Liver (tissue), 9 donors: Measurements from ENCODE around the gene HSFX3. TPM values are rescaled to one million over a fixed set of nuclear protein-coding genes. Genes with fewer than 3 reads are reported as not detected.

Experiments
- DNase-seq: peaks from one replicate; pipeline ENCODE4 v3.0.0-alpha.2; 2017; ENCODE audit warnings: low spot score
- H3K27ac ChIP-seq, 2 donors: one replicate each; pipeline ENCODE4 v1.7.0; 2013; ENCODE audit warnings: inconsistent platforms in 2 of 2, low read length in 2 of 2, control low read depth in 1 of 2, low read depth in 1 of 2, mild to moderate bottlenecking in 1 of 2
- H3K27me3 ChIP-seq, 4 donors: one replicate each; pipeline versions ENCODE4 v1.6.1 to v1.7.0; 2013; ENCODE audit warnings: low read length in 3 of 4, inconsistent platforms in 1 of 4, mild to moderate bottlenecking in 1 of 4, moderate library complexity in 1 of 4; ENCODE audit not compliant: control insufficient read depth in 4 of 4, insufficient read depth in 4 of 4
- H3K36me3 ChIP-seq, 4 donors: one replicate each; pipeline versions ENCODE4 v1.6.1 to v1.7.0; 2013; ENCODE audit warnings: low read length in 3 of 4, mild to moderate bottlenecking in 3 of 4, low read depth in 1 of 4, moderate library complexity in 1 of 4; ENCODE audit not compliant: control insufficient read depth in 4 of 4, insufficient read depth in 3 of 4
- H3K4me1 ChIP-seq, 4 donors: one replicate each; pipeline versions ENCODE4 v1.6.1 to v1.7.0; 2013; ENCODE audit warnings: low read length in 3 of 4, mild to moderate bottlenecking in 3 of 4, moderate library complexity in 1 of 4; ENCODE audit not compliant: control insufficient read depth in 4 of 4, insufficient read depth in 4 of 4
- H3K4me3 ChIP-seq, 3 donors: one replicate each; pipeline versions ENCODE4 v1.6.1 to v1.7.0; 2013; ENCODE audit warnings: low read length in 3 of 3, control low read depth in 1 of 3, low read depth in 1 of 3, mild to moderate bottlenecking in 1 of 3
- H3K9ac ChIP-seq, 2 donors: one replicate each; pipeline ENCODE4 v1.7.0; 2013; ENCODE audit warnings: low read length in 2 of 2, mild to moderate bottlenecking in 2 of 2, moderate library complexity in 2 of 2, control low read depth in 1 of 2, low read depth in 1 of 2
- H3K9me3 ChIP-seq, 4 donors: one replicate each; pipeline versions ENCODE4 v1.6.1 to v1.7.0; 2013; ENCODE audit warnings: low read length in 3 of 4; ENCODE audit not compliant: control insufficient read depth in 4 of 4
- EGR1 ChIP-seq, 2 donors: IDR thresholded peaks; 2 replicates each; pipeline ENCODE4 v1.6.1; 2016 to 2018; ENCODE audit warnings: antibody characterized with exemption in 2 of 2, low read depth in 2 of 2
- FOXA1 ChIP-seq: IDR thresholded peaks from 2 replicates; pipeline ENCODE4 v1.6.1; 2016; ENCODE audit warnings: antibody characterized with exemption
- FOXA2 ChIP-seq: IDR thresholded peaks from 2 replicates; pipeline ENCODE4 v1.6.1; 2016; ENCODE audit warnings: antibody characterized with exemption
- GABPA ChIP-seq, 2 donors: IDR thresholded peaks in 1 of 2; conservative IDR thresholded peaks in 1 of 2; 2 replicates each; pipeline ENCODE4 v1.6.1; 2016; ENCODE audit warnings: antibody characterized with exemption in 2 of 2, mild to moderate bottlenecking in 1 of 2, moderate library complexity in 1 of 2
- HNF4A ChIP-seq, 2 donors: conservative IDR thresholded peaks; 2 replicates each; pipeline ENCODE4 v1.6.1; 2016; ENCODE audit warnings: antibody characterized with exemption in 2 of 2, mild to moderate bottlenecking in 2 of 2
- RXRA ChIP-seq, 2 donors: IDR thresholded peaks; 2 replicates each; pipeline ENCODE4 v1.6.1; 2017 to 2018; ENCODE audit warnings: antibody characterized with exemption in 2 of 2, mild to moderate bottlenecking in 1 of 2
- SP1 ChIP-seq: IDR thresholded peaks from 2 replicates; pipeline ENCODE4 v1.6.1; 2018; ENCODE audit warnings: antibody characterized with exemption, mild to moderate bottlenecking
- YY1 ChIP-seq: IDR thresholded peaks from 2 replicates; pipeline ENCODE4 v1.6.1; 2016; ENCODE audit warnings: antibody characterized with exemption, mild to moderate bottlenecking
- WGBS: extraction: QIAGEN DNeasy Blood & Tissue Kit; methylation state at CpG from one replicate; pipeline ENCODE4 v1.1.7; 2013; 5-methylcytosine and 5-hydroxymethylcytosine counted together
- polyA plus RNA-seq, 2 donors: library from polyadenylated mRNA; stranded (reverse) in 1 of 2; unstranded in 1 of 2; fragments of 200-250 nt in 1 of 2; fragments of >200 nt in 1 of 2; fragmentation: Nextera tagmentation in 1 of 2; extraction: Ambion mirVana in 1 of 2; gene quantifications; one replicate each; pipeline versions ENCODE4 v1.2.1 to v1.2.3, GENCODE V29; 2013 to 2015
- total RNA-seq, 2 donors: library from RNA; depleted of rRNA; stranded (reverse); fragments of >200 nt; gene quantifications; one replicate each; pipeline ENCODE4 v1.2.3, GENCODE V29; 2014
- TF ChIP-seq, protein P1 (sequence below): IDR thresholded peaks from 2 replicates; pipeline ENCODE4 v1.6.1; 2016; ENCODE audit warnings: antibody characterized with exemption
- TF ChIP-seq, protein P2 (sequence below): IDR thresholded peaks from 2 replicates; pipeline ENCODE4 v1.6.1; 2016; ENCODE audit warnings: antibody characterized with exemption, mild to moderate bottlenecking
- TF ChIP-seq, protein P3 (sequence below): fragments of 150-350 bp; IDR thresholded peaks from 2 replicates; pipeline ENCODE4 v1.5.1; 2017; ENCODE audit warnings: improper control_type of control experiment, low read depth, low read length; ENCODE audit not compliant: missing input control
- donor health status: healthy.
- donor health status: healthy.
- donor health status: healthy.
- donor health status: healthy.
- donor health status: healthy.

The HSFX3 gene
- total and polyA plus RNA-seq, 4 donors = not detected

DNA sequence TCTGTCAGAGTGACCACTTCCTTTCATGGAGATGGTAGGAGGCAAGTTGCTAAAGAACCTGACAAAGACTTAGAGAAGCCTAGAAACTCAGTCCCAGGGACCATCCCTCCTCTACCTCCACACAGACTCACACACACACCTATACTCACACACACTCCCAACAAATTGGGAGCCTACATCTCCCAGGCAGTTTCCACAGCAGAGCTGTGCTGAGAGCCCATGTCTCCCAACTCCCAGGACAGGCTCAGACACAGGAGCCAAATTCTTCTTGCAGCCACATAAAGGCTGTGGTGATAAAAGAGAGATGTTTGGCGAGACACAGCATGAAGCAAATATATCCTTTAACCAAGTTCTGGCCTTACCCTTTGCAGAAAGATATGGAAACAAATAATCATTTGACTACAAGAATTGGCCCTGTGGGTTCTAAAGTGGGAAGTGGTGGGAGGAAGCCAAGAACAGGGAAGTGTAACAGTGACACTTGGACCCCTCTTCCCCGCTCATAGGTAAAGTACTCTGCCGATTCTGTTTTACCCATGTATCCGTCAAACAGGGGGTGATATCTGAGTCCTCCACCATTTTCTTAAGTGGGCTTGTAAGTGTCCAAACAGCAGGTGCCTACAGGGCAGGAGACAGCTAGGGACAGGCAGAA, 33.6 kb downstream of the HSFX3 start:
- no peaks in the 10 kb centered on the region for H3K27me3 ChIP-seq
- H3K9me3 ChIP-seq = no peaks in the 10 kb centered on the region
- no peak for DNase-seq
- H3K4me3 ChIP-seq = no peak overlapping the region
- no peak overlapping the region for H3K27ac ChIP-seq
- no peaks in the 10 kb centered on the region for H3K4me1 ChIP-seq
- H3K9ac ChIP-seq = no peak overlapping the region
- no peaks in the 10 kb centered on the region for H3K36me3 ChIP-seq
- 59% methylated on average over 4 of the region's 4 CpGs for WGBS
- TF ChIP-seq EGR1 (IDR thresholded peaks at IDR 0.05; ENCODE audit: low read depth in 2 of 2) (no peak), GABPA (IDR thresholded peaks at IDR 0.05 in 1 of 2, conservative IDR thresholded peaks at IDR 0.05 in 1 of 2) (no peak)
- TF ChIP-seq, protein P1, sequence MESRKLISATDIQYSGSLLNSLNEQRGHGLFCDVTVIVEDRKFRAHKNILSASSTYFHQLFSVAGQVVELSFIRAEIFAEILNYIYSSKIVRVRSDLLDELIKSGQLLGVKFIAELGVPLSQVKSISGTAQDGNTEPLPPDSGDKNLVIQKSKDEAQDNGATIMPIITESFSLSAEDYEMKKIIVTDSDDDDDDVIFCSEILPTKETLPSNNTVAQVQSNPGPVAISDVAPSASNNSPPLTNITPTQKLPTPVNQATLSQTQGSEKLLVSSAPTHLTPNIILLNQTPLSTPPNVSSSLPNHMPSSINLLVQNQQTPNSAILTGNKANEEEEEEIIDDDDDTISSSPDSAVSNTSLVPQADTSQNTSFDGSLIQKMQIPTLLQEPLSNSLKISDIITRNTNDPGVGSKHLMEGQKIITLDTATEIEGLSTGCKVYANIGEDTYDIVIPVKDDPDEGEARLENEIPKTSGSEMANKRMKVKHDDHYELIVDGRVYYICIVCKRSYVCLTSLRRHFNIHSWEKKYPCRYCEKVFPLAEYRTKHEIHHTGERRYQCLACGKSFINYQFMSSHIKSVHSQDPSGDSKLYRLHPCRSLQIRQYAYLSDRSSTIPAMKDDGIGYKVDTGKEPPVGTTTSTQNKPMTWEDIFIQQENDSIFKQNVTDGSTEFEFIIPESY = no peak

DNA sequence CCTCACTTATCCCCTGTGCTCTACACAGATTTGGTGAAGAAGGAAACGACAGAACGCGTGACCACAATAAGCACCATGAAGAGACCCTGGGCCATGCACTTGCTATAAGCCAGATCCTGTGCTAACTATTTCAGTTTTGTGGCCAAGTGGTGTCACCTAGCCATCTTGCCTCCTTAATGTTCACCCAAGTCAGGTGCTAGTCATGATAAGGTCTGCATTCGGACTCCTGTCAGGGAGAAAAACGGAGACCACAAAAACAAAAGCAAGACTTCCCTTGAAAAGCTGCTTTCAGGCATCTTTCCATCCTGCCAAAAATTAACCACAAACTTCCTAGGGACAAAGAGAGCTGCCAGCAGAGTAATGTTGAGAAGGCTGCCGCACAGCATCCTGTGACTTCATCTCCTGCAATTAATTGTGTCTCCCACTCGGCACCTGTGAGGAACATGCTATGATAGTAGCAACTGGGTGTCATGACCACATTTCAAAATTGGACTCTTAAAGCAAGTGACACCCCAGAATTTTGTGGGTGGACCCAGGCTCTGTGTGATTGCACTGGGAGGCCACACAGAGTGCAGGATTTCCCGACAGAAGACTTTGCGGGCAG, 35.8 kb downstream of the HSFX3 start:
- no peak overlapping the region for H3K4me3 ChIP-seq
- H3K36me3 ChIP-seq = no peaks in the 10 kb centered on the region
- H3K27ac ChIP-seq = no peak overlapping the region
- WGBS = 69% methylated on average over 9 of the region's 9 CpGs
- H3K9ac ChIP-seq = no peak overlapping the region
- no peaks in the 10 kb centered on the region for H3K27me3 ChIP-seq
- TF ChIP-seq RXRA (IDR thresholded peaks at IDR 0.05) = no peak
- no peak for TF ChIP-seq FOXA1
- TF ChIP-seq, protein P2, sequence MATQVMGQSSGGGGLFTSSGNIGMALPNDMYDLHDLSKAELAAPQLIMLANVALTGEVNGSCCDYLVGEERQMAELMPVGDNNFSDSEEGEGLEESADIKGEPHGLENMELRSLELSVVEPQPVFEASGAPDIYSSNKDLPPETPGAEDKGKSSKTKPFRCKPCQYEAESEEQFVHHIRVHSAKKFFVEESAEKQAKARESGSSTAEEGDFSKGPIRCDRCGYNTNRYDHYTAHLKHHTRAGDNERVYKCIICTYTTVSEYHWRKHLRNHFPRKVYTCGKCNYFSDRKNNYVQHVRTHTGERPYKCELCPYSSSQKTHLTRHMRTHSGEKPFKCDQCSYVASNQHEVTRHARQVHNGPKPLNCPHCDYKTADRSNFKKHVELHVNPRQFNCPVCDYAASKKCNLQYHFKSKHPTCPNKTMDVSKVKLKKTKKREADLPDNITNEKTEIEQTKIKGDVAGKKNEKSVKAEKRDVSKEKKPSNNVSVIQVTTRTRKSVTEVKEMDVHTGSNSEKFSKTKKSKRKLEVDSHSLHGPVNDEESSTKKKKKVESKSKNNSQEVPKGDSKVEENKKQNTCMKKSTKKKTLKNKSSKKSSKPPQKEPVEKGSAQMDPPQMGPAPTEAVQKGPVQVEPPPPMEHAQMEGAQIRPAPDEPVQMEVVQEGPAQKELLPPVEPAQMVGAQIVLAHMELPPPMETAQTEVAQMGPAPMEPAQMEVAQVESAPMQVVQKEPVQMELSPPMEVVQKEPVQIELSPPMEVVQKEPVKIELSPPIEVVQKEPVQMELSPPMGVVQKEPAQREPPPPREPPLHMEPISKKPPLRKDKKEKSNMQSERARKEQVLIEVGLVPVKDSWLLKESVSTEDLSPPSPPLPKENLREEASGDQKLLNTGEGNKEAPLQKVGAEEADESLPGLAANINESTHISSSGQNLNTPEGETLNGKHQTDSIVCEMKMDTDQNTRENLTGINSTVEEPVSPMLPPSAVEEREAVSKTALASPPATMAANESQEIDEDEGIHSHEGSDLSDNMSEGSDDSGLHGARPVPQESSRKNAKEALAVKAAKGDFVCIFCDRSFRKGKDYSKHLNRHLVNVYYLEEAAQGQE = no peak
- TF ChIP-seq HNF4A (conservative IDR thresholded peaks at IDR 0.05) = no peak
- H3K4me1 ChIP-seq = no peaks in the 10 kb centered on the region
- H3K9me3 ChIP-seq = no peaks in the 10 kb centered on the region
- no peak for DNase-seq

DNA sequence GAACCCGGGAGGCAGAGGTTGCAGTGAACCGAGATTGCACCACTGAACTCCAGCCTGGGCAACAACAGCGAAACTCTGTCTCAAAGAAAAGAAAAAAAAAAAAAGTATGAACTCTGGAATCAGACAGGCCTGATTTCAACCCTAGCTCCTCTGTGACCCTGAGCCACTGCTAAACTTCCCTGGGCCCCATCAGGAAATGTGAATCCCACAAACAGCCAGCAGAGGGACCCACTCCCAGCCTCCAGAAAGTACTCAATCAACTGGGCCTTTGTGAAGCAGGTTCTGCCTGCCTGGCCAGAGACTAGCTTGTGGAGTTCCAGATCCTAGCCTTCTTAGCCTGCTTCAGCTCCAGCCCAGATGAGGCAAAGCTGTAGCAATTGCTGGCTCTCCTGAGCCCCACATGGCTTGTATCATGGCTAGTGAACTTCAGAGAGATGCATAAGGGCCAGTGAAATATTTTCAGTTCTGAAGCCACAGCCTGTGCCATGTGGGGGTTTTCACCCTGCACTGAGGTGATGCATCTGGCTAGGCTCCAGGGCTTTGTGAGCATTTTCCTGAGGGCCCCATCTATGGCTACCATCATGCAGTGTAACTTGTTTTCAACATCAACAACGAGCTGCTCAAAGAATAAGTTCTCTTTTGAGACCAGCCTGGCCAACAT, 37.4 kb downstream of the HSFX3 start:
- H3K9ac ChIP-seq = no peak overlapping the region
- no peaks in the 10 kb centered on the region for H3K4me1 ChIP-seq
- H3K27ac ChIP-seq = no peak overlapping the region
- H3K9me3 ChIP-seq = no peaks in the 10 kb centered on the region
- peak; percentile 46 for DNase-seq
- no peaks in the 10 kb centered on the region for H3K36me3 ChIP-seq
- no peak overlapping the region for H3K4me3 ChIP-seq
- WGBS = 71% methylated on average over 4 of the region's 4 CpGs
- no peaks in the 10 kb centered on the region for H3K27me3 ChIP-seq
- TF ChIP-seq YY1 (no peak), FOXA2 (no peak), RXRA (IDR thresholded peaks at IDR 0.05) (peak in 1 of 2 donors; percentile 48), SP1 (no peak)
- TF ChIP-seq, protein P3, sequence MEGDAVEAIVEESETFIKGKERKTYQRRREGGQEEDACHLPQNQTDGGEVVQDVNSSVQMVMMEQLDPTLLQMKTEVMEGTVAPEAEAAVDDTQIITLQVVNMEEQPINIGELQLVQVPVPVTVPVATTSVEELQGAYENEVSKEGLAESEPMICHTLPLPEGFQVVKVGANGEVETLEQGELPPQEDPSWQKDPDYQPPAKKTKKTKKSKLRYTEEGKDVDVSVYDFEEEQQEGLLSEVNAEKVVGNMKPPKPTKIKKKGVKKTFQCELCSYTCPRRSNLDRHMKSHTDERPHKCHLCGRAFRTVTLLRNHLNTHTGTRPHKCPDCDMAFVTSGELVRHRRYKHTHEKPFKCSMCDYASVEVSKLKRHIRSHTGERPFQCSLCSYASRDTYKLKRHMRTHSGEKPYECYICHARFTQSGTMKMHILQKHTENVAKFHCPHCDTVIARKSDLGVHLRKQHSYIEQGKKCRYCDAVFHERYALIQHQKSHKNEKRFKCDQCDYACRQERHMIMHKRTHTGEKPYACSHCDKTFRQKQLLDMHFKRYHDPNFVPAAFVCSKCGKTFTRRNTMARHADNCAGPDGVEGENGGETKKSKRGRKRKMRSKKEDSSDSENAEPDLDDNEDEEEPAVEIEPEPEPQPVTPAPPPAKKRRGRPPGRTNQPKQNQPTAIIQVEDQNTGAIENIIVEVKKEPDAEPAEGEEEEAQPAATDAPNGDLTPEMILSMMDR = peak; percentile 56
- TF ChIP-seq, protein P1 = no peak
- TF ChIP-seq, protein P2 = no peak
